Fibroblast of skin of left quadriceps (primary cell): ENCODE results near the gene METTL5.
"Not testable (repeated sequence)": the region's sequence is repeated elsewhere in the genome, so short reads cannot be mapped to it uniquely, and the experiment has no call there.

Experiments
- DNase-seq, 2 experiments: peaks; one replicate each; pipeline ENCODE4 v3.0.0-alpha.2; 2013; ENCODE audit warnings: low read depth in 2 of 2

METTL5 gene

GRCh38 chr2:169834401-169834800 lies 9.7 kb upstream of the METTL5 start:
- DNase-seq, result no peak

- no peak for DNase-seq
Measured at GRCh38 chr2:169828141-169828811, 3.6 kb upstream of the METTL5 start.

GRCh38 chr2:169827272-169828140 lies 2.8 kb upstream of the METTL5 start, which contains the start of gene UBR3:
Gene UBR3 (plus strand): TSS chr2:169827454. CDS start chr2:169827508, 54 bp downstream.
- DNase-seq, result peak; percentile 81 to 83

GRCh38 chr2:169823996-169824372 lies 721 bp downstream of the METTL5 start:
- no peak for DNase-seq

GRCh38 chr2:169822785-169823392 lies 1.8 kb downstream of the METTL5 start:
- no peak for DNase-seq

GRCh38 chr2:169822036-169822435 lies 2.7 kb downstream of the METTL5 start:
- DNase-seq, result no peak

GRCh38 chr2:169820101-169820500 lies 4.6 kb downstream of the METTL5 start:
- not testable (repeated sequence) for DNase-seq

GRCh38 chr2:169819106-169819505 lies 5.6 kb downstream of the METTL5 start:
- peak in 1 of 2 experiments; percentile 38 for DNase-seq

GRCh38 chr2:169818241-169818640 lies 6.5 kb downstream of the METTL5 start:
- DNase-seq, result no peak

- DNase-seq, result not testable (repeated sequence)
Measured at GRCh38 chr2:169817369-169817768, 7.3 kb downstream of the METTL5 start.

GRCh38 chr2:169816961-169817360 lies 7.7 kb downstream of the METTL5 start:
- not testable (repeated sequence) for DNase-seq

- peak; percentile 72 for DNase-seq
Measured at GRCh38 chr2:169815849-169816248, 8.9 kb downstream of the METTL5 start.

GRCh38 chr2:169808221-169808620 lies 16.5 kb downstream of the METTL5 start:
- DNase-seq, result no peak

GRCh38 chr2:169806586-169806985 lies 18.1 kb downstream of the METTL5 start:
- no peak for DNase-seq

- DNase-seq, result no peak
Measured at GRCh38 chr2:169803480-169803879, 21.2 kb downstream of the METTL5 start.

- DNase-seq, result peak; percentile 79 to 83
Measured at GRCh38 chr2:169798718-169799592, 25.8 kb downstream of the METTL5 start, which contains the start of gene SSB. Gene SSB (plus strand): TSS chr2:169798871. CDS start chr2:169800961, 2,090 bp downstream.

GRCh38 chr2:169798397-169798717 lies 26.3 kb downstream of the METTL5 start:
- DNase-seq, result no peak

GRCh38 chr2:169797601-169798000 lies 27.1 kb downstream of the METTL5 start:
- DNase-seq, result no peak

- DNase-seq, result no peak
Measured at GRCh38 chr2:169796441-169796840, 28.3 kb downstream of the METTL5 start.

- DNase-seq, result no peak
Measured at GRCh38 chr2:169795181-169795580, 29.5 kb downstream of the METTL5 start.

GRCh38 chr2:169790581-169790980 lies 34.1 kb downstream of the METTL5 start:
- no peak for DNase-seq

- no peak for DNase-seq
Measured at GRCh38 chr2:169782513-169782912, 42.2 kb downstream of the METTL5 start.
